AG04449 (cell line): ENCODE results near the gene HINT2.
A peak's percentile ranks its signal among the peaks of the same experiment; 100 is the strongest.

Source experiments
- CTCF ChIA-PET: fragments of 350-600 bp; formaldehyde crosslinking; extraction: SDS; loops from one replicate; lab custom pipeline; 2021; ENCODE audit warnings: antibody characterized with exemption; lab: Yijun Ruan, JAX
- POLR2A ChIA-PET: fragments of 400-600, 350-600 bp; formaldehyde crosslinking; extraction: SDS; loops from one replicate; lab custom pipeline; 2020; ENCODE audit warnings: antibody characterized with exemption, inconsistent platforms; lab: Yijun Ruan, JAX
- DNase-seq: peaks from one replicate; pipeline ENCODE4 v3.0.0-alpha.2; 2010; ENCODE audit warnings: low read depth, low spot score
- H3K4me3 ChIP-seq: 2 replicates; pipeline ENCODE4 v1.5.1; 2011; ENCODE audit warnings: low read depth, mild to moderate bottlenecking, control low read depth, low read length
- CTCF ChIP-seq: IDR thresholded peaks from one replicate; pipeline ENCODE4 v1.5.1; 2011; ENCODE audit warnings: mild to moderate bottlenecking, moderate library complexity, low read length, control low read depth, inconsistent platforms; ENCODE audit not compliant: insufficient read depth; ENCODE audit errors: missing control alignments

Gene HINT2

GRCh38 chr9:35829084-35829763, 14.4 kb upstream of the HINT2 start, which contains the start of gene TMEM8B:
Gene TMEM8B, plus strand, starts transcription at chr9:35829228. Its CDS starts 220 bp downstream, at chr9:35829448.
- H3K4me3 ChIP-seq = peak within 1 kb of the TSS; percentile 69
- CTCF ChIA-PET = interaction anchor here (1.1 to 8.0 kb wide), 5 partner anchors 9 to 53 kb away, joined by 6 to 163 read pairs (median 90); partner anchors contain the start of genes NPR2 and SPAG8
- no peak for DNase-seq
- POLR2A ChIA-PET = no interaction called here
- TF ChIP-seq CTCF = no peak

GRCh38 chr9:35828716-35829083, 13.9 kb upstream of the HINT2 start, which contains the start of gene FAM221B:
Gene FAM221B, minus strand, starts transcription at chr9:35828732. Its CDS starts 2,571 bp downstream, at chr9:35826161.
- CTCF ChIA-PET = interaction anchor here (1.1 to 8.0 kb wide), 6 partner anchors 9 to 117 kb away, joined by 6 to 163 read pairs (median 63); partner anchors contain the start of genes NPR2 and SPAG8
- TF ChIP-seq CTCF = no peak
- DNase-seq = no peak
- H3K4me3 ChIP-seq = peak within 1 kb of the TSS; percentile 69
- POLR2A ChIA-PET = no interaction called here

GRCh38 chr9:35827486-35827885, 12.6 kb upstream of the HINT2 start:
- POLR2A ChIA-PET = no interaction called here
- no peak overlapping the region for H3K4me3 ChIP-seq
- no peak for DNase-seq
- no peak for TF ChIP-seq CTCF
- CTCF ChIA-PET = interaction anchor here (2.1 to 8.0 kb wide), 11 partner anchors 11 to 118 kb away, joined by 9 to 163 read pairs (median 36); partner anchors contain the start of genes HINT2, HRCT1, NPR2 and SPAAR

- TF ChIP-seq CTCF = peak; percentile 69
- POLR2A ChIA-PET = interaction anchor here (0.5 to 0.6 kb wide), 2 partner anchors 36 to 337 kb away, joined by 3 to 4 read pairs; no protein-coding TSS in a partner anchor
- no peak for DNase-seq
- no peak overlapping the region for H3K4me3 ChIP-seq
- CTCF ChIA-PET = interaction anchor here (0.8 to 8.0 kb wide), 52 partner anchors 10 to 275 kb away, joined by 3 to 163 read pairs (median 5); partner anchors contain the start of genes HINT2, HRCT1, MSMP and NPR2
Measured at GRCh38 chr9:35826071-35826701, 11.3 kb upstream of the HINT2 start.

GRCh38 chr9:35822926-35823325, 8.1 kb upstream of the HINT2 start:
- no peak for DNase-seq
- no peak for TF ChIP-seq CTCF
- no peak overlapping the region for H3K4me3 ChIP-seq
- POLR2A ChIA-PET = no interaction called here
- CTCF ChIA-PET = interaction anchor here (0.7 to 8.0 kb wide), 7 partner anchors 10 to 88 kb away, joined by 3 to 163 read pairs (median 7); partner anchors contain the start of genes HINT2, NPR2 and SPAG8
